K562 (cell line): ENCODE results near the gene ZKSCAN4. TPM values are rescaled to one million over a fixed set of nuclear protein-coding genes. Genes with fewer than 3 reads are reported as not detected.

Experiments
- ARNT ChIP-seq, 2 experiments: fragments of 450-650 bp; IDR thresholded peaks; 2 replicates each; pipeline ENCODE4 v1.6.1; 2016; ENCODE audit warnings: mild to moderate bottlenecking in 1 of 2
- CEBPB ChIP-seq: fragments of 450-650 bp; IDR thresholded peaks from 2 replicates; pipeline ENCODE4 v1.6.1; 2016; ENCODE audit warnings: missing genetic modification characterization, missing compliant biosample characterization
- CSDE1 ChIP-seq, 2 experiments: fragments of 450-650 bp; IDR thresholded peaks; 2 replicates each; pipeline ENCODE4 v1.6.1; 2016; ENCODE audit warnings: mild to moderate bottlenecking in 1 of 2
- EP300 ChIP-seq: IDR thresholded peaks from 2 replicates; pipeline ENCODE4 v1.6.1; 2012; ENCODE audit warnings: low read length, improper control_type of control experiment
- ESRRB ChIP-seq: fragments of 250-450 bp; sonication (Bioruptor Pico); IDR thresholded peaks from 2 replicates; pipeline ENCODE4 v1.5.0; 2020; ENCODE audit warnings: mild to moderate bottlenecking, moderate library complexity, borderline replicate concordance
- FIP1L1 ChIP-seq: fragments of 200-400 bp; formaldehyde crosslinking; IDR thresholded peaks from 2 replicates; pipeline ENCODE4 v1.6.1; 2018; ENCODE audit warnings: mild to moderate bottlenecking, low read depth, low read length; ENCODE audit not compliant: poor library complexity, severe bottlenecking
- HNRNPK ChIP-seq: fragments of 200-400 bp; formaldehyde crosslinking; IDR thresholded peaks from one replicate; pipeline ENCODE4 v1.6.1; 2018; ENCODE audit warnings: mild to moderate bottlenecking, low read depth, low read length; ENCODE audit not compliant: poor library complexity, severe bottlenecking
- JUNB ChIP-seq: fragments of 450-650 bp; formaldehyde crosslinking; conservative IDR thresholded peaks from 2 replicates; pipeline ENCODE4 v1.4.0; 2020; ENCODE audit warnings: mild to moderate bottlenecking
- NONO ChIP-seq, 2 experiments: fragments of 200-400 bp in 1 of 2; fragments of 450-650 bp in 1 of 2; formaldehyde crosslinking in 1 of 2; IDR thresholded peaks; 2 replicates each; pipeline ENCODE4 v1.6.1; 2017; ENCODE audit warnings: low read depth in 2 of 2, mild to moderate bottlenecking in 2 of 2, moderate library complexity in 2 of 2, low read length in 1 of 2
- RBM34 ChIP-seq: fragments of 200-400 bp; formaldehyde crosslinking; IDR thresholded peaks from 2 replicates; pipeline ENCODE4 v1.6.1; 2018; ENCODE audit warnings: low read length, borderline replicate concordance; ENCODE audit not compliant: insufficient read depth
- SAP30 ChIP-seq: fragments of 200-600 bp; sonication (generic); IDR thresholded peaks from 2 replicates; pipeline ENCODE4 v1.6.1; 2012; ENCODE audit warnings: borderline replicate concordance, low read depth, mild to moderate bottlenecking, moderate library complexity, low read length, control low read depth, inconsistent platforms; ENCODE audit not compliant: insufficient read depth, poor library complexity, severe bottlenecking
- ZNF589 ChIP-seq: fragments of 200-800 bp; sonication (Bioruptor generic); IDR thresholded peaks from 2 replicates; pipeline ENCODE4 v1.6.1; 2016; ENCODE audit warnings: low read depth, missing genetic modification characterization, missing compliant biosample characterization
- ZNF780A ChIP-seq: fragments of 250-450 bp; sonication (Bioruptor Pico); IDR thresholded peaks from 2 replicates; pipeline ENCODE4 v1.5.0; 2021; ENCODE audit warnings: mild to moderate bottlenecking
- polyA plus RNA-seq, 8 experiments: library from polyadenylated mRNA; depleted of rRNA in 4 of 8; stranded (reverse) in 5 of 8; unstranded in 3 of 8; fragments of >200 nt; fragmentation: Nextera tagmentation in 2 of 8; fragmentation: Illumina TruSeq in 1 of 8; extraction: Ambion mirVana in 2 of 8; extraction: Trizol in 1 of 8; gene quantifications; 2 replicates each; pipeline versions ENCODE4 v1.2.1 to v1.2.3, GENCODE V29; 2011 to 2014; ENCODE audit warnings: inconsistent platforms in 1 of 8, missing spikeins in 1 of 8
- total RNA-seq, 7 experiments: library from RNA; depleted of rRNA in 6 of 7; stranded (reverse); fragments of >200 nt in 6 of 7; fragmentation: Illumina TruSeq in 2 of 7; extraction: Trizol in 2 of 7; gene quantifications; 2 replicates each; pipeline versions ENCODE4 v1.2.1 to v1.2.3, GENCODE V29; 2011 to 2021; ENCODE audit warnings: low replicate concordance in 1 of 7
- TF ChIP-seq, protein P1 (sequence below), 2 experiments: fragments of 450-650 bp; IDR thresholded peaks; 2 replicates each; pipeline ENCODE4 v1.6.1; 2018; ENCODE audit warnings: mild to moderate bottlenecking in 2 of 2, low read depth in 1 of 2; ENCODE audit not compliant: partially characterized antibody in 2 of 2
- TF ChIP-seq, protein P2 (sequence below): sonication (generic); formaldehyde crosslinking; IDR thresholded peaks from 2 replicates; pipeline ENCODE4 v1.8.0; 2022; ENCODE audit warnings: mild to moderate bottlenecking, missing genetic modification reagents
- TF ChIP-seq, protein P3 (sequence below): sonication (generic); formaldehyde crosslinking; IDR thresholded peaks from 2 replicates; pipeline ENCODE4 v1.8.0; 2022; ENCODE audit warnings: mild to moderate bottlenecking, missing genetic modification reagents

ZKSCAN4 gene
- total and polyA plus RNA-seq, 9 of the 15 experiments (the other 6 are each of a cell fraction or from before 2014, with no cell fraction given), result 1.2 to 5.3 (median 4.7) TPM

DNA sequence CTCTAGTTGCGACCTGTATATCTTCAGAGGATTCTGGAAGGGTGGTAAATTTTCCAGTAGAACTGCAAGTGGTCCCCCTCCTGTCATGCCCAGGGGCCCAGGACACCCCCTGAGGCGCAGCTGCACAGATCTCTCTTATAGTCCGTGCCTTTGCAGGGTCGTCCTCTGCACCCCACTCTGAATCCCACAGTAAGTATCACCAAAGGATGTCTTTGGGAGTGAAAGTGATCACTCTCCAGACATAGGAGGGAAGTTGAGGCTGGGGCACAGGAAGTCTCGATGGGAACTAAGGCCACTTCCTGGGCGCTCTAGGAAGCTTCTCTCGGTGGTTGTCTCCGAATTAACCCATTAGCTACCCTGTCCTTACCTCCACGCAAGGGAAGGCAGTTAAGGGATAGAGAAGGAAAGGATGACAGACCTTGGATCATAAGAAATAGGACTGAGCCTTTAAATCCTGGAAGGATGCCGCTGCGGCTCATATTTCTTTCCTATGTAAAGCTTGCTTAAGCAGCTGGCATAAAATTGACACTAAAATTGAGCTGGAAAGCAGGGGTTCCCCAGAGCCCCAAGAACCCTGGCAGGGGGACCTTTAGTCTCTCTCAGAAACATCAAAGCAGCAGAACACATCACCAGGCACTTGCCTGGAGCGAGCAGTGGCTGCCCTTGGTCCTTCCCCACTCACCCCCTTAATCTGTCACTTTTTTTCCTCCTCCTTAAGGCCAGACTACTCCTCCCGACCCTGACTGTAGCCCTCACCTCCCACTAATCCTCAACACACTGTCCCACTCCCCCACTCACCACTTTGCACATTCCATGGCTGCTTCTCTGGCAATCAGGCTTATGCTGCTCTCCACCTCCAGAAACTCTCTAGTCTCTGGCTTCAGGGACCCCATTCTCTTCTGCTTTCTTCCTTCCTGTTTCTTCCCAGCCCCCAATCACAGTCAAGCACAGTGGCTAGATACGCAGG lies at the start of gene ZKSCAN4 (continued):
- TF ChIP-seq ESRRB (no peak), RBM34 (no peak), CSDE1 (IDR thresholded peaks at IDR 0.05) (0 out of 4 replicates have a peak, but pooled peaks of 1 of the 2 experiments have one; percentile 48), SAP30 (no peak), EP300 (peak; percentile 62), ZNF780A (CRISPR knock-in tag) (no peak), CEBPB (tag) (no peak), NONO (IDR thresholded peaks at IDR 0.05; ENCODE audit: low read depth in 2 of 2, low read length in 1 of 2) (no peak; a peak in 1 of 4 replicates), ARNT (IDR thresholded peaks at IDR 0.05) (peak; percentile 46 to 79; a peak in 2 of 4 replicates), ZNF589 (CRISPR knock-in tag) (0 out of 2 replicates have a peak, but pooled peaks have one; percentile 16), HNRNPK (no peak), FIP1L1 (no peak), JUNB (CRISPR knock-in tag) (no peak)
- TF ChIP-seq, protein P1, sequence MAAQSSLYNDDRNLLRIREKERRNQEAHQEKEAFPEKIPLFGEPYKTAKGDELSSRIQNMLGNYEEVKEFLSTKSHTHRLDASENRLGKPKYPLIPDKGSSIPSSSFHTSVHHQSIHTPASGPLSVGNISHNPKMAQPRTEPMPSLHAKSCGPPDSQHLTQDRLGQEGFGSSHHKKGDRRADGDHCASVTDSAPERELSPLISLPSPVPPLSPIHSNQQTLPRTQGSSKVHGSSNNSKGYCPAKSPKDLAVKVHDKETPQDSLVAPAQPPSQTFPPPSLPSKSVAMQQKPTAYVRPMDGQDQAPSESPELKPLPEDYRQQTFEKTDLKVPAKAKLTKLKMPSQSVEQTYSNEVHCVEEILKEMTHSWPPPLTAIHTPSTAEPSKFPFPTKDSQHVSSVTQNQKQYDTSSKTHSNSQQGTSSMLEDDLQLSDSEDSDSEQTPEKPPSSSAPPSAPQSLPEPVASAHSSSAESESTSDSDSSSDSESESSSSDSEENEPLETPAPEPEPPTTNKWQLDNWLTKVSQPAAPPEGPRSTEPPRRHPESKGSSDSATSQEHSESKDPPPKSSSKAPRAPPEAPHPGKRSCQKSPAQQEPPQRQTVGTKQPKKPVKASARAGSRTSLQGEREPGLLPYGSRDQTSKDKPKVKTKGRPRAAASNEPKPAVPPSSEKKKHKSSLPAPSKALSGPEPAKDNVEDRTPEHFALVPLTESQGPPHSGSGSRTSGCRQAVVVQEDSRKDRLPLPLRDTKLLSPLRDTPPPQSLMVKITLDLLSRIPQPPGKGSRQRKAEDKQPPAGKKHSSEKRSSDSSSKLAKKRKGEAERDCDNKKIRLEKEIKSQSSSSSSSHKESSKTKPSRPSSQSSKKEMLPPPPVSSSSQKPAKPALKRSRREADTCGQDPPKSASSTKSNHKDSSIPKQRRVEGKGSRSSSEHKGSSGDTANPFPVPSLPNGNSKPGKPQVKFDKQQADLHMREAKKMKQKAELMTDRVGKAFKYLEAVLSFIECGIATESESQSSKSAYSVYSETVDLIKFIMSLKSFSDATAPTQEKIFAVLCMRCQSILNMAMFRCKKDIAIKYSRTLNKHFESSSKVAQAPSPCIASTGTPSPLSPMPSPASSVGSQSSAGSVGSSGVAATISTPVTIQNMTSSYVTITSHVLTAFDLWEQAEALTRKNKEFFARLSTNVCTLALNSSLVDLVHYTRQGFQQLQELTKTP (IDR thresholded peaks at IDR 0.05; ENCODE audit: low read depth in 1 of 2, partially characterized antibody in 2 of 2), result peak in 1 of 2 experiments; percentile 27
- TF ChIP-seq, protein P2, sequence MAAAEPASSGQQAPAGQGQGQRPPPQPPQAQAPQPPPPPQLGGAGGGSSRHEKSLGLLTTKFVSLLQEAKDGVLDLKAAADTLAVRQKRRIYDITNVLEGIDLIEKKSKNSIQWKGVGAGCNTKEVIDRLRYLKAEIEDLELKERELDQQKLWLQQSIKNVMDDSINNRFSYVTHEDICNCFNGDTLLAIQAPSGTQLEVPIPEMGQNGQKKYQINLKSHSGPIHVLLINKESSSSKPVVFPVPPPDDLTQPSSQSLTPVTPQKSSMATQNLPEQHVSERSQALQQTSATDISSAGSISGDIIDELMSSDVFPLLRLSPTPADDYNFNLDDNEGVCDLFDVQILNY (CRISPR knock-in tag), result no peak
- TF ChIP-seq, protein P3, sequence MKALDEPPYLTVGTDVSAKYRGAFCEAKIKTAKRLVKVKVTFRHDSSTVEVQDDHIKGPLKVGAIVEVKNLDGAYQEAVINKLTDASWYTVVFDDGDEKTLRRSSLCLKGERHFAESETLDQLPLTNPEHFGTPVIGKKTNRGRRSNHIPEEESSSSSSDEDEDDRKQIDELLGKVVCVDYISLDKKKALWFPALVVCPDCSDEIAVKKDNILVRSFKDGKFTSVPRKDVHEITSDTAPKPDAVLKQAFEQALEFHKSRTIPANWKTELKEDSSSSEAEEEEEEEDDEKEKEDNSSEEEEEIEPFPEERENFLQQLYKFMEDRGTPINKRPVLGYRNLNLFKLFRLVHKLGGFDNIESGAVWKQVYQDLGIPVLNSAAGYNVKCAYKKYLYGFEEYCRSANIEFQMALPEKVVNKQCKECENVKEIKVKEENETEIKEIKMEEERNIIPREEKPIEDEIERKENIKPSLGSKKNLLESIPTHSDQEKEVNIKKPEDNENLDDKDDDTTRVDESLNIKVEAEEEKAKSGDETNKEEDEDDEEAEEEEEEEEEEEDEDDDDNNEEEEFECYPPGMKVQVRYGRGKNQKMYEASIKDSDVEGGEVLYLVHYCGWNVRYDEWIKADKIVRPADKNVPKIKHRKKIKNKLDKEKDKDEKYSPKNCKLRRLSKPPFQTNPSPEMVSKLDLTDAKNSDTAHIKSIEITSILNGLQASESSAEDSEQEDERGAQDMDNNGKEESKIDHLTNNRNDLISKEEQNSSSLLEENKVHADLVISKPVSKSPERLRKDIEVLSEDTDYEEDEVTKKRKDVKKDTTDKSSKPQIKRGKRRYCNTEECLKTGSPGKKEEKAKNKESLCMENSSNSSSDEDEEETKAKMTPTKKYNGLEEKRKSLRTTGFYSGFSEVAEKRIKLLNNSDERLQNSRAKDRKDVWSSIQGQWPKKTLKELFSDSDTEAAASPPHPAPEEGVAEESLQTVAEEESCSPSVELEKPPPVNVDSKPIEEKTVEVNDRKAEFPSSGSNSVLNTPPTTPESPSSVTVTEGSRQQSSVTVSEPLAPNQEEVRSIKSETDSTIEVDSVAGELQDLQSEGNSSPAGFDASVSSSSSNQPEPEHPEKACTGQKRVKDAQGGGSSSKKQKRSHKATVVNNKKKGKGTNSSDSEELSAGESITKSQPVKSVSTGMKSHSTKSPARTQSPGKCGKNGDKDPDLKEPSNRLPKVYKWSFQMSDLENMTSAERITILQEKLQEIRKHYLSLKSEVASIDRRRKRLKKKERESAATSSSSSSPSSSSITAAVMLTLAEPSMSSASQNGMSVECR, result peak; percentile 65
